Transverse colon (tissue), 4 donors: ENCODE results near the gene PTPRD. TPM values are rescaled to one million over a fixed set of nuclear protein-coding genes. Genes with fewer than 3 reads are reported as not detected.
"Not testable (repeated sequence)": the region's sequence is repeated elsewhere in the genome, so short reads cannot be mapped to it uniquely, and the experiment has no call there.

Experiments
- DNase-seq: peaks from one replicate; pipeline ENCODE4 v3.0.0-alpha.2; 2019
- H3K27ac ChIP-seq, 4 donors: fragments of 200-600 bp; sonication (generic); 2 replicates each; pipeline ENCODE4 v1.5.1; 2016 to 2018; ENCODE audit warnings: inconsistent platforms in 4 of 4
- H3K27me3 ChIP-seq: fragments of 200-600 bp; sonication (generic); 2 replicates; pipeline ENCODE4 v1.5.1; 2017; ENCODE audit warnings: inconsistent platforms
- H3K36me3 ChIP-seq, 4 donors: fragments of 200-600 bp; sonication (generic); 2 replicates each; pipeline ENCODE4 v1.5.1; 2017 to 2019; ENCODE audit warnings: inconsistent platforms in 4 of 4
- H3K4me1 ChIP-seq, 4 donors: fragments of 200-600 bp; sonication (generic); 2 replicates each; pipeline ENCODE4 v1.5.1; 2017 to 2020; ENCODE audit warnings: inconsistent platforms in 4 of 4
- H3K4me3 ChIP-seq, 4 donors: fragments of 200-600 bp; sonication (generic); 1 replicate in 1 of 4; 2 replicates in 3 of 4; pipeline versions ENCODE4 v1.5.1 to v1.6.1; 2017 to 2019; ENCODE audit warnings: inconsistent platforms in 4 of 4
- H3K9me3 ChIP-seq, 2 donors: fragments of 200-600 bp; sonication (generic); 2 replicates each; pipeline ENCODE4 v1.5.1; 2017 to 2019; ENCODE audit warnings: inconsistent platforms in 2 of 2
- EP300 ChIP-seq: sonication (generic); formaldehyde crosslinking; IDR thresholded peaks from one replicate; pipeline ENCODE4 v1.6.1; 2017; ENCODE audit warnings: antibody characterized with exemption, low read depth
- POLR2A ChIP-seq: fragments of 450-650 bp; IDR thresholded peaks from one replicate; pipeline ENCODE4 v1.6.1; 2016; ENCODE audit warnings: antibody characterized with exemption, mild to moderate bottlenecking, moderate library complexity
- POLR2AphosphoS5 ChIP-seq, 3 donors: sonication (generic); formaldehyde crosslinking; IDR thresholded peaks; one replicate each; pipeline ENCODE4 v1.6.1; 2016; ENCODE audit warnings: antibody characterized with exemption in 3 of 3
- WGBS, 2 donors: methylation state at CpG; one replicate each; pipeline ENCODE4 v1.1.5; 2018; ENCODE audit warnings: low coverage in 1 of 2; 5-methylcytosine and 5-hydroxymethylcytosine counted together
- in situ Hi-C, 4 donors: fragments of 200-750 bp; cut with MboI; loops; one replicate each; pipeline versions ENCODE4 v1.15.0 to v1.15.1; 2017; ENCODE audit warnings: low sequenced_read_pairs in 3 of 4, low pct_ligation_motif_present in 1 of 4, low pct_unique_long_range_greater_than_20kb in 1 of 4
- intact Hi-C: fragments of 100-400 bp; cut with DNase I; formaldehyde crosslinking; loops from one replicate; pipeline ENCODE4 v1.15.1; 2023; ENCODE audit warnings: low total_unique reads
- total RNA-seq, 4 donors: library from RNA; depleted of rRNA; stranded (reverse); fragments of >200 nt; gene quantifications; one replicate each; pipeline ENCODE4 v1.1.0, GENCODE V29; 2016
- TF ChIP-seq, protein P1 (sequence below), 5 experiments: fragments of 200-600 bp in 3 of 5; fragments of 450-650 bp in 2 of 5; sonication (generic) in 3 of 5; IDR thresholded peaks; 1 replicate in 2 of 5; 2 replicates in 3 of 5; pipeline ENCODE4 v1.5.1; 2016 to 2017; ENCODE audit warnings: antibody characterized with exemption in 5 of 5, inconsistent platforms in 3 of 5, mild to moderate bottlenecking in 2 of 5, moderate library complexity in 1 of 5

PTPRD gene
- total RNA-seq, 4 donors from 2014 or later = 43.0 to 115 (median 79.1) TPM

DNA sequence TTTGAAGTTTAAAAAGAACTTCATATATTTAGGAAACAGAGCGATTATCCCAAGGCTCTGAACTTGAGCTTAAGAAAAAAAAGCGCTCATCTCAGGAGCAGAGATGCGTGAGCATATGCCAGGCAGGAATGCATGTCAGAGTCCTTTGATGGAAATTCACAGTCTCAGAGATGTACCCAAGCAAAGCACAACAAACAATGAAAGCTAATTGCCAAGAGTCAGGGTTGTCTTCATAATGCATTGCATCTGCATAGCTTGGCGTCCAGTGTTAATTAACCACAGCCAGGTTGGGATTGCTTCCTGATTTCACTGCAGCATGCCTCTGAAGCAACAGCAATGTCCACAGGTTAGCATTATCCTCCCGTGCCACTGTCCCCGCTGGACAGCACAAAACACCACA, 1906.3 kb downstream of the PTPRD start:
- no peak for DNase-seq
- in situ Hi-C loops = loop anchor here in 1 of 4 donors (10.0 kb wide), 1 partner anchor 58 kb away; no protein-coding TSS in a partner anchor
- Histone ChIP-seq H3K4me1 (peaks cover 0 to 3% (median 0%) of the 10 kb centered on the region in 4 donors), H3K9me3 (no peaks in the 10 kb centered on the region), H3K36me3 (no peaks in the 10 kb centered on the region), H3K27me3 (no peaks in the 10 kb centered on the region), H3K4me3 (no peak overlapping the region), H3K27ac (no peak overlapping the region)
- intact Hi-C loops = no loop called here
- no peak for TF ChIP-seq POLR2A
- TF ChIP-seq, protein P1, sequence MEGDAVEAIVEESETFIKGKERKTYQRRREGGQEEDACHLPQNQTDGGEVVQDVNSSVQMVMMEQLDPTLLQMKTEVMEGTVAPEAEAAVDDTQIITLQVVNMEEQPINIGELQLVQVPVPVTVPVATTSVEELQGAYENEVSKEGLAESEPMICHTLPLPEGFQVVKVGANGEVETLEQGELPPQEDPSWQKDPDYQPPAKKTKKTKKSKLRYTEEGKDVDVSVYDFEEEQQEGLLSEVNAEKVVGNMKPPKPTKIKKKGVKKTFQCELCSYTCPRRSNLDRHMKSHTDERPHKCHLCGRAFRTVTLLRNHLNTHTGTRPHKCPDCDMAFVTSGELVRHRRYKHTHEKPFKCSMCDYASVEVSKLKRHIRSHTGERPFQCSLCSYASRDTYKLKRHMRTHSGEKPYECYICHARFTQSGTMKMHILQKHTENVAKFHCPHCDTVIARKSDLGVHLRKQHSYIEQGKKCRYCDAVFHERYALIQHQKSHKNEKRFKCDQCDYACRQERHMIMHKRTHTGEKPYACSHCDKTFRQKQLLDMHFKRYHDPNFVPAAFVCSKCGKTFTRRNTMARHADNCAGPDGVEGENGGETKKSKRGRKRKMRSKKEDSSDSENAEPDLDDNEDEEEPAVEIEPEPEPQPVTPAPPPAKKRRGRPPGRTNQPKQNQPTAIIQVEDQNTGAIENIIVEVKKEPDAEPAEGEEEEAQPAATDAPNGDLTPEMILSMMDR (IDR thresholded peaks at IDR 0.05) = no peak
- no peak for TF ChIP-seq POLR2AphosphoS5 (IDR thresholded peaks at IDR 0.05)
- no peak for TF ChIP-seq EP300
- WGBS, 2 donors = 84 to 90% methylated on average over 3 to 6 of the region's 6 CpGs

- intact Hi-C loops (no loop called here), in situ Hi-C loops (loop anchor here in 1 of 4 donors (10.0 kb wide), 1 partner anchor 59 kb away; no protein-coding TSS in a partner anchor)
- no peaks in the 10 kb centered on the region for H3K36me3 ChIP-seq
- no peak for TF ChIP-seq POLR2AphosphoS5 (IDR thresholded peaks at IDR 0.05)
- TF ChIP-seq, protein P1 (IDR thresholded peaks at IDR 0.05) = no peak
- TF ChIP-seq POLR2A = no peak
- no peak for TF ChIP-seq EP300
- WGBS, 2 donors = 77 to 79% methylated on average over 4 of the region's 4 CpGs
- DNase-seq = no peak
- H3K27ac ChIP-seq = no peak overlapping the region
- no peak overlapping the region for H3K4me3 ChIP-seq
- peaks cover 0 to 3% (median 0%) of the 10 kb centered on the region in 4 donors for H3K4me1 ChIP-seq
- H3K9me3 ChIP-seq = no peaks in the 10 kb centered on the region
- no peaks in the 10 kb centered on the region for H3K27me3 ChIP-seq
These were observed 1906.9 kb downstream of the PTPRD start for GRCh38 chr9:8705861-8706260.

DNA sequence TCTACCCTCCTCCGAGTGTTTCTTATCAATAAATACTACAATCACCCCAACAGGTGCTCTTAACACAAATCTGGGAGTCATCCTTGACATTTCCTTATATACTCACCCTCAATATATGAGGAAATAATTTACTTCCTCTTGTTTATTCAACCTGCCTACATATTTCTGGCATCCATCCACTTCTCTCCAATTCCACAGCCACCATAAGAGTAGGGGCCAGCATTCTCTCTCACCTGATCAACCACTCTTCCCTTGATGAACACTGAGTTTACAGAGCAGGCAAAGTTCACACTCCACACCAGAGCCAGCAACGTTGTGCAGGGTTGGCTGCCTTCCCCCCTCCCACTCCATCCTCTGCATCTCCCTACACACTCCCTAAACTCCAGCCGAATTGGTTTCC, 1908.9 kb downstream of the PTPRD start:
- Histone ChIP-seq H3K27me3 (no peaks in the 10 kb centered on the region), H3K9me3 (no peaks in the 10 kb centered on the region), H3K4me1 (peaks cover 0 to 3% (median 0%) of the 10 kb centered on the region in 4 donors), H3K36me3 (no peaks in the 10 kb centered on the region), H3K27ac (no peak overlapping the region), H3K4me3 (no peak overlapping the region)
- 45 to 57% methylated on average over 1 to 3 of the region's 3 CpGs for WGBS, 2 donors
- in situ Hi-C loops (loop anchor here in 1 of 4 donors (10.0 kb wide), 1 partner anchor 61 kb away; no protein-coding TSS in a partner anchor), intact Hi-C loops (no loop called here)
- TF ChIP-seq POLR2AphosphoS5 (IDR thresholded peaks at IDR 0.05) (no peak), EP300 (no peak), POLR2A (no peak)
- TF ChIP-seq, protein P1 (IDR thresholded peaks at IDR 0.05) = no peak
- no peak for DNase-seq

GRCh38 chr9:8701904-8702303, 1910.9 kb downstream of the PTPRD start:
- in situ Hi-C loops (loop anchor here in 1 of 4 donors (10.0 kb wide), 1 partner anchor 63 kb away; no protein-coding TSS in a partner anchor), intact Hi-C loops (no loop called here)
- Histone ChIP-seq H3K27ac (no peak overlapping the region), H3K4me1 (peaks cover 0 to 3% (median 0%) of the 10 kb centered on the region in 4 donors), H3K27me3 (no peaks in the 10 kb centered on the region), H3K4me3 (no peak overlapping the region), H3K36me3 (no peaks in the 10 kb centered on the region), H3K9me3 (no peaks in the 10 kb centered on the region)
- DNase-seq = no peak
- TF ChIP-seq, protein P1 (IDR thresholded peaks at IDR 0.05) = no peak
- no peak for TF ChIP-seq POLR2AphosphoS5 (IDR thresholded peaks at IDR 0.05)
- TF ChIP-seq EP300 = no peak
- no peak for TF ChIP-seq POLR2A
- WGBS, 2 donors = 62 to 65% methylated on average over 4 of the region's 4 CpGs

DNA sequence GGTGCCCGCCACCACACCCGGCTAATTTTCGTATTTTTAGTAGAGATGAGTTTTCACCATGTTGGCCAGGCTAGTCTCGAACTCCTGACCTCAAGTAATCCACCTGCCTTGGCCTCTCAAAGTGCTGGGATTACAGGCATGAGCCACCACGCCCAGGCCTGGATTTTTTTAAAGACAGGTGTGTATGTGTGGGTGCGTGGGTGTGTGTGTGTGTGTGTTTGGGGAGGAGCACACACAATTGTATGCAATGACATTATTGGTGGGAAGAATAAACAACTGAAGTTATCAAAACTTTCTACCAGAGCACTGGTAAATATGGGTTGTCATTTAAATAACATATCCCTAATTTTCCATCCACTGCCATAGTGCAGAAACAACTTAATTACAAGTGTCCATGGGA, 1915.2 kb downstream of the PTPRD start:
- H3K27me3 ChIP-seq, H3K36me3 ChIP-seq, H3K4me1 ChIP-seq, H3K9me3 ChIP-seq, H3K4me3 ChIP-seq, intact Hi-C loops, H3K27ac ChIP-seq, in situ Hi-C loops: not testable (repeated sequence)
- DNase-seq = peak; percentile 20
- WGBS, 2 donors = 80 to 90% methylated on average over 1 to 6 of the region's 6 CpGs
